Gastroesophageal sphincter (tissue), 4 donors: ENCODE measurements around the gene SLC17A8. TPM values are rescaled to one million over a fixed set of nuclear protein-coding genes. Genes with fewer than 3 reads are reported as not detected.

Source experiments
- ATAC-seq: fragments of 150-250 bp; one replicate; pipeline ENCODE4 v1.9.1; 2016; ENCODE audit warnings: mild to moderate bottlenecking, moderate library complexity
- H3K27ac ChIP-seq, 4 donors: fragments of 200-600 bp; sonication (generic) in 3 of 4; 1 replicate in 3 of 4; 2 replicates in 1 of 4; pipeline ENCODE4 v1.5.1; 2016 to 2019
- H3K27me3 ChIP-seq: fragments of 200-600 bp; sonication (generic); one replicate; pipeline ENCODE4 v1.5.1; 2019
- H3K36me3 ChIP-seq, 2 donors: fragments of 200-600 bp; sonication (generic); one replicate each; pipeline ENCODE4 v1.5.1; 2019; ENCODE audit warnings: control low read depth in 1 of 2
- H3K4me1 ChIP-seq, 3 donors: fragments of 200-600 bp; sonication (generic); 1 replicate in 2 of 3; 2 replicates in 1 of 3; pipeline ENCODE4 v1.5.1; 2016 to 2019; ENCODE audit warnings: control low read depth in 2 of 3
- H3K4me3 ChIP-seq, 2 donors: fragments of 200-600 bp; sonication (generic); one replicate each; pipeline ENCODE4 v1.5.1; 2019; ENCODE audit warnings: mild to moderate bottlenecking in 1 of 2, moderate library complexity in 1 of 2
- H3K9me3 ChIP-seq, 3 donors: fragments of 200-600 bp; sonication (generic); one replicate each; pipeline ENCODE4 v1.5.1; 2017 to 2019; ENCODE audit warnings: control low read depth in 2 of 3
- EP300 ChIP-seq: sonication (generic); formaldehyde crosslinking; IDR thresholded peaks from one replicate; pipeline ENCODE4 v1.6.1; 2017; ENCODE audit warnings: antibody characterized with exemption, mild to moderate bottlenecking
- POLR2A ChIP-seq, 2 donors: fragments of 450-650 bp; IDR thresholded peaks; one replicate each; pipeline ENCODE4 v1.6.1; 2017; ENCODE audit warnings: antibody characterized with exemption in 2 of 2, mild to moderate bottlenecking in 2 of 2, moderate library complexity in 1 of 2
- POLR2AphosphoS5 ChIP-seq: sonication (generic); formaldehyde crosslinking; IDR thresholded peaks from one replicate; pipeline ENCODE4 v1.6.1; 2017; ENCODE audit warnings: antibody characterized with exemption
- WGBS, 2 donors: methylation state at CpG; one replicate each; pipeline ENCODE4 v1.1.5; 2018; ENCODE audit warnings: low coverage in 1 of 2; 5-methylcytosine and 5-hydroxymethylcytosine counted together
- total RNA-seq, 4 donors: library from RNA; depleted of rRNA; stranded (reverse); fragments of >200 nt; gene quantifications; one replicate each; pipeline ENCODE4 v1.1.0, GENCODE V29; 2016
- TF ChIP-seq, protein P1 (sequence below), 4 experiments: fragments of 200-600 bp in 2 of 4; fragments of 450-650 bp in 2 of 4; sonication (generic) in 1 of 4; IDR thresholded peaks; one replicate each; pipeline ENCODE4 v1.5.1; 2017 to 2019; ENCODE audit warnings: antibody characterized with exemption in 4 of 4, mild to moderate bottlenecking in 2 of 4, moderate library complexity in 2 of 4

SLC17A8 gene
- total RNA-seq, 4 donors from 2014 or later, result not detected

- Histone ChIP-seq H3K4me1 (no peaks in the 10 kb centered on the region), H3K36me3 (no peaks in the 10 kb centered on the region), H3K9me3 (no peaks in the 10 kb centered on the region), H3K27me3 (no peaks in the 10 kb centered on the region), H3K4me3 (no peak overlapping the region), H3K27ac (no peak overlapping the region)
- 79 to 86% methylated on average over 3 to 5 of the region's 5 CpGs for WGBS, 2 donors
- ATAC-seq, result no peak
- TF ChIP-seq, protein P1, sequence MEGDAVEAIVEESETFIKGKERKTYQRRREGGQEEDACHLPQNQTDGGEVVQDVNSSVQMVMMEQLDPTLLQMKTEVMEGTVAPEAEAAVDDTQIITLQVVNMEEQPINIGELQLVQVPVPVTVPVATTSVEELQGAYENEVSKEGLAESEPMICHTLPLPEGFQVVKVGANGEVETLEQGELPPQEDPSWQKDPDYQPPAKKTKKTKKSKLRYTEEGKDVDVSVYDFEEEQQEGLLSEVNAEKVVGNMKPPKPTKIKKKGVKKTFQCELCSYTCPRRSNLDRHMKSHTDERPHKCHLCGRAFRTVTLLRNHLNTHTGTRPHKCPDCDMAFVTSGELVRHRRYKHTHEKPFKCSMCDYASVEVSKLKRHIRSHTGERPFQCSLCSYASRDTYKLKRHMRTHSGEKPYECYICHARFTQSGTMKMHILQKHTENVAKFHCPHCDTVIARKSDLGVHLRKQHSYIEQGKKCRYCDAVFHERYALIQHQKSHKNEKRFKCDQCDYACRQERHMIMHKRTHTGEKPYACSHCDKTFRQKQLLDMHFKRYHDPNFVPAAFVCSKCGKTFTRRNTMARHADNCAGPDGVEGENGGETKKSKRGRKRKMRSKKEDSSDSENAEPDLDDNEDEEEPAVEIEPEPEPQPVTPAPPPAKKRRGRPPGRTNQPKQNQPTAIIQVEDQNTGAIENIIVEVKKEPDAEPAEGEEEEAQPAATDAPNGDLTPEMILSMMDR (IDR thresholded peaks at IDR 0.05), result no peak
- TF ChIP-seq POLR2AphosphoS5 (no peak), EP300 (no peak), POLR2A (IDR thresholded peaks at IDR 0.05) (no peak)
Measured at GRCh38 chr12:100388382-100388781, 31.5 kb downstream of the SLC17A8 start.

- Histone ChIP-seq H3K9me3 (no peaks in the 10 kb centered on the region), H3K4me1 (no peaks in the 10 kb centered on the region), H3K4me3 (no peak overlapping the region), H3K27me3 (no peaks in the 10 kb centered on the region), H3K27ac (no peak overlapping the region), H3K36me3 (no peaks in the 10 kb centered on the region)
- 54 to 55% methylated on average over 2 of the region's 2 CpGs for WGBS, 2 donors
- ATAC-seq, result no peak
- TF ChIP-seq, protein P1 (IDR thresholded peaks at IDR 0.05), result peak in 3 of 4 experiments; percentile 36 to 45 (median 43)
- no peak for TF ChIP-seq POLR2A (IDR thresholded peaks at IDR 0.05)
Measured at GRCh38 chr12:100391856-100392255, 35.0 kb downstream of the SLC17A8 start.

- Histone ChIP-seq H3K4me3 (no peak overlapping the region), H3K27ac (no peak overlapping the region), H3K27me3 (no peaks in the 10 kb centered on the region), H3K9me3 (no peaks in the 10 kb centered on the region), H3K36me3 (no peaks in the 10 kb centered on the region), H3K4me1 (no peaks in the 10 kb centered on the region)
- WGBS, 2 donors, result 92 to 93% methylated on average over 6 of the region's 6 CpGs
- TF ChIP-seq POLR2A (IDR thresholded peaks at IDR 0.05), result no peak
- TF ChIP-seq, protein P1 (IDR thresholded peaks at IDR 0.05), result no peak
- TF ChIP-seq EP300, result no peak
- no peak for TF ChIP-seq POLR2AphosphoS5
- ATAC-seq, result no peak
Measured at GRCh38 chr12:100393200-100393599, 36.3 kb downstream of the SLC17A8 start.

- H3K36me3 ChIP-seq, result no peaks in the 10 kb centered on the region
- no peak for TF ChIP-seq POLR2AphosphoS5
- no peak for TF ChIP-seq POLR2A (IDR thresholded peaks at IDR 0.05)
- TF ChIP-seq, protein P1 (IDR thresholded peaks at IDR 0.05), result no peak
- no peak for TF ChIP-seq EP300
- WGBS, 2 donors, result 60% methylated on average over 1 of the region's 6 CpGs; no CpG with 5 or more reads in 1 of the 2 donors
Measured at GRCh38 chr12:100395811-100396210, 38.9 kb downstream of the SLC17A8 start.

GRCh38 chr12:100398307-100398706, 41.4 kb downstream of the SLC17A8 start:
- H3K36me3 ChIP-seq, result no peaks in the 10 kb centered on the region
- TF ChIP-seq EP300 (no peak), POLR2AphosphoS5 (no peak), POLR2A (IDR thresholded peaks at IDR 0.05) (no peak)
- TF ChIP-seq, protein P1 (IDR thresholded peaks at IDR 0.05), result no peak
- no peaks in the 10 kb centered on the region for H3K4me1 ChIP-seq
- no peak overlapping the region for H3K4me3 ChIP-seq
- no peaks in the 10 kb centered on the region for H3K27me3 ChIP-seq
- no peaks in the 10 kb centered on the region for H3K9me3 ChIP-seq
- no peak overlapping the region for H3K27ac ChIP-seq
- ATAC-seq, result no peak

More at GRCh38 chr12:100395811-100396210, 38.9 kb downstream of the SLC17A8 start:
- Histone ChIP-seq H3K4me1 (no peaks in the 10 kb centered on the region), H3K27ac (no peak overlapping the region), H3K4me3 (no peak overlapping the region), H3K9me3 (no peaks in the 10 kb centered on the region), H3K27me3 (no peaks in the 10 kb centered on the region)
- no peak for ATAC-seq
